Endothelial cell (in vitro differentiated cells): Measurements from ENCODE around the gene KRTAP3-1. TPM values are rescaled to one million over a fixed set of nuclear protein-coding genes. Genes with fewer than 3 reads are reported as not detected.

Experiments used
- DNase-seq: peaks from one replicate; pipeline ENCODE4 v3.0.0; 2021; ENCODE audit warnings: low spot score
- H3K27ac Mint-ChIP-seq: one replicate; pipeline ENCODE4 v1.8.0; 2021; ENCODE audit warnings: mixed read lengths, inconsistent platforms; ENCODE audit not compliant: unreplicated experiment
- H3K27me3 Mint-ChIP-seq: one replicate; pipeline ENCODE4 v1.8.0; 2021; ENCODE audit warnings: mild to moderate bottlenecking, moderate library complexity, mixed read lengths, inconsistent platforms; ENCODE audit not compliant: unreplicated experiment
- H3K36me3 Mint-ChIP-seq: one replicate; pipeline ENCODE4 v1.8.0; 2021; ENCODE audit warnings: mild to moderate bottlenecking, low read depth, mixed read lengths, inconsistent platforms; ENCODE audit not compliant: unreplicated experiment
- H3K4me1 Mint-ChIP-seq: one replicate; pipeline ENCODE4 v1.8.0; 2021; ENCODE audit warnings: mild to moderate bottlenecking, mixed read lengths, inconsistent platforms; ENCODE audit not compliant: unreplicated experiment
- H3K4me3 Mint-ChIP-seq: one replicate; pipeline ENCODE4 v1.8.0; 2021; ENCODE audit warnings: mild to moderate bottlenecking, mixed read lengths, inconsistent platforms; ENCODE audit not compliant: unreplicated experiment
- H3K9me3 Mint-ChIP-seq: one replicate; pipeline ENCODE4 v1.8.0; 2021; ENCODE audit warnings: mixed read lengths, inconsistent platforms; ENCODE audit not compliant: unreplicated experiment
- CTCF ChIP-seq: fragments of 200-600 bp; sonication (generic); IDR thresholded peaks from one replicate; pipeline ENCODE4 v1.5.0; 2021; ENCODE audit warnings: antibody characterized with exemption; ENCODE audit not compliant: unreplicated experiment
- total RNA-seq: library from RNA; stranded (reverse); fragmentation: NEBNext Ultra II Directional; extraction: Animal tissue kit (Norgen Biotek cat#: 25700); gene quantifications from one replicate; pipeline ENCODE4 v1.2.1, GENCODE V29; 2021; ENCODE audit not compliant: unreplicated experiment

The KRTAP3-1 gene
- total RNA-seq, 1 donor from 2014 or later: not detected

- TF ChIP-seq CTCF: no peak
- Mint-ChIP-seq H3K36me3 (no peaks in the 10 kb centered on the region), H3K27ac (no peak within 1 kb of the TSS), H3K4me1 (no peaks in the 10 kb centered on the region), H3K4me3 (no peak within 1 kb of the TSS), H3K27me3 (no peaks in the 10 kb centered on the region), H3K9me3 (no peaks in the 10 kb centered on the region)
- no peak for DNase-seq
These were observed 20.8 kb upstream of the KRTAP3-1 start, which contains the start of gene KRTAP1-4 for GRCh38 chr17:41029633-41030245. Gene KRTAP1-4 (minus strand): TSS chr17:41030195. CDS start chr17:41030078, 117 bp downstream.

DNA sequence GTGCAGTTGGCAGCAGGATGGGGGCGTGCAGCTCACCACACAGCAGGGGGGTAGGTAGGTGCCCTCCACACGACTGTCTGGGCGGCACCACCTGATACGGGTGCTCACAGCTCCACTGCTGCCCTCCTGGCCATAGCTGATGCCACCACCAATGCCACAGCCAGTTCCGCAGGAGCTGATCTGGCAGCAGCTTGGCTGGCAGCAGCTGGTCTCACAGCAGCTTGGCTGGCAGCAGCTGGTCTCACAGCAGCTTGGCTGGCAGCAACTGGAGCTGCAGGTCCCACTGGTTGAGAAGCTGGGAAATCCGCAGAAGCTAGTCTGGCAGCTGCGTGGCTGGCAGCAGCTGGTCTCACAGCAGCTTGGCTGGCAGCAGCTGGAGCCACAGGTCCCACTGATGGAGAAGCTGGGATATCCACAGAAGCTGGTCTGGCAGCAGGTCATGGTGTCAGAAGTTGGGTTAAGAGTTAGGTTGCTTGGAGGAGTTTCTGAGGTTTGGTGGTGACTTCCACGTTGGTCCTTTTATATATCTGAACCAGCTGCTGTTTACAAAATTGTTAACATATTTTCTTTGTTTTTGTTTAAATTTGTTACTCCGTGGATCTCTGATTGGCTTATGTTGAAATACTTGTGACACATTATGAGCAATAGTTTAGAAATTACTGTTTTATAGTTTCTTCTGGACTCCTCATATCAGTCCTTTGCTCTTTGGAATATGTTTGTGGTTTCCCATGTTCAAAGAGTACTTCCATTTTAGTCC, 18.0 kb upstream of the KRTAP3-1 start, which contains the start of gene KRTAP1-5:
TSS of gene KRTAP1-5 (minus strand) at position 494 of the 757 bp plus-strand sequence. CDS start at position 441, 53 bp downstream.
- Mint-ChIP-seq H3K36me3 (no peaks in the 10 kb centered on the region), H3K4me3 (no peak within 1 kb of the TSS)
- DNase-seq: no peak

GRCh38 chr17:41024697-41025096, 15.8 kb upstream of the KRTAP3-1 start:
- no peak for TF ChIP-seq CTCF
- H3K27ac Mint-ChIP-seq: no peak overlapping the region
- no peaks in the 10 kb centered on the region for H3K36me3 Mint-ChIP-seq
- H3K27me3 Mint-ChIP-seq: no peaks in the 10 kb centered on the region
- no peaks in the 10 kb centered on the region for H3K4me1 Mint-ChIP-seq
- H3K4me3 Mint-ChIP-seq: no peak overlapping the region
- H3K9me3 Mint-ChIP-seq: no peaks in the 10 kb centered on the region
- DNase-seq: no peak

More for the DNA sequence above, 18.0 kb upstream of the KRTAP3-1 start, which contains the start of gene KRTAP1-5:
- Mint-ChIP-seq H3K27me3 (no peaks in the 10 kb centered on the region), H3K4me1 (no peaks in the 10 kb centered on the region), H3K9me3 (no peaks in the 10 kb centered on the region), H3K27ac (no peak within 1 kb of the TSS)
- no peak for TF ChIP-seq CTCF

DNA sequence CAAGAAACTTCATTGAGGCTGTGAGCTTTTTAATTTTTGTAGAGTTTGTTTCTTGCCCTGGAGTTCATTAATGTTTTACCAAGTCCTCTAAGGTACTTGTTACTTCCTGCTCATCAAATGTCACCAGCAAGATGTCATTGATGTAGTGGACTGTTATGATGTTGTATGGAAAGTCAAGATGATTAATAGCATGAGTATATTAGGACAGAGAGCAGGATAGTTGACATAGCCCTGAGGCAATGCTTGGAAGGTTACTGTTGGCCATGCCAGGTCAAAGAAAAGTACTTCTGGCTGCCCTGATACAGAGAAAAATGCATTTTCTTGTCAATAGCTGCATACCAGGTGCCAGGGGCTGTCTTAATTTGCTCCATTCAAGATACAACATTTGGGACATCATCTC, 11.4 kb upstream of the KRTAP3-1 start:
- Mint-ChIP-seq H3K9me3 (no peaks in the 10 kb centered on the region), H3K27me3 (no peaks in the 10 kb centered on the region), H3K36me3 (no peaks in the 10 kb centered on the region), H3K27ac (no peak overlapping the region), H3K4me1 (peaks cover 22% of the 10 kb centered on the region), H3K4me3 (no peak overlapping the region)
- TF ChIP-seq CTCF: no peak
- no peak for DNase-seq

GRCh38 chr17:41019415-41019814, 10.5 kb upstream of the KRTAP3-1 start:
- H3K4me1 Mint-ChIP-seq: peaks cover 22% of the 10 kb centered on the region
- DNase-seq: no peak
- H3K9me3 Mint-ChIP-seq: no peaks in the 10 kb centered on the region
- no peak for TF ChIP-seq CTCF
- H3K27ac Mint-ChIP-seq: no peak overlapping the region
- no peaks in the 10 kb centered on the region for H3K36me3 Mint-ChIP-seq
- no peak overlapping the region for H3K4me3 Mint-ChIP-seq
- no peaks in the 10 kb centered on the region for H3K27me3 Mint-ChIP-seq
